Subcutaneous adipose tissue (tissue), 4 donors: ENCODE measurements around the gene ENPP7. TPM values are rescaled to one million over a fixed set of nuclear protein-coding genes. Genes with fewer than 3 reads are reported as not detected.

ENCODE experiments used
- CTCF ChIP-seq: fragments of 450-650 bp; IDR thresholded peaks from one replicate; pipeline ENCODE4 v1.5.1; 2016; ENCODE audit warnings: low read depth, mild to moderate bottlenecking, control low read depth, antibody characterized with exemption, moderate library complexity
- total RNA-seq, 4 donors: library from RNA; depleted of rRNA; stranded (reverse); fragments of >200 nt; gene quantifications; one replicate each; pipeline ENCODE4 v1.1.0, GENCODE V29; 2016

Gene ENPP7
- total RNA-seq, 4 donors from 2014 or later = not detected

- TF ChIP-seq CTCF = no peak
Measured at GRCh38 chr17:79754370-79754769, 23.6 kb downstream of the ENPP7 start.

- TF ChIP-seq CTCF = no peak
Measured at GRCh38 chr17:79755591-79755990, 24.8 kb downstream of the ENPP7 start.

GRCh38 chr17:79757140-79757745 is 26.5 kb downstream of the ENPP7 start:
- TF ChIP-seq CTCF = no peak

GRCh38 chr17:79758271-79758670 is 27.5 kb downstream of the ENPP7 start:
- TF ChIP-seq CTCF = no peak

- TF ChIP-seq CTCF = no peak
Measured at GRCh38 chr17:79760197-79760906, 29.6 kb downstream of the ENPP7 start.

GRCh38 chr17:79761894-79762589 is 31.3 kb downstream of the ENPP7 start:
- no peak for TF ChIP-seq CTCF

GRCh38 chr17:79765708-79766107 is 35.0 kb downstream of the ENPP7 start:
- no peak for TF ChIP-seq CTCF
